ENCODE data around the gene KRTAP10-7. TPM values are rescaled to one million over a fixed set of nuclear protein-coding genes. Genes with fewer than 3 reads are reported as not detected.
"Not testable (repeated sequence)": the region's sequence is repeated elsewhere in the genome, so short reads cannot be mapped to it uniquely, and the experiment has no call there.

The KRTAP10-7 gene
- total and polyA plus RNA-seq, 3 donors from 2014 or later, result 0.31 TPM; not detected in 2

DNA sequence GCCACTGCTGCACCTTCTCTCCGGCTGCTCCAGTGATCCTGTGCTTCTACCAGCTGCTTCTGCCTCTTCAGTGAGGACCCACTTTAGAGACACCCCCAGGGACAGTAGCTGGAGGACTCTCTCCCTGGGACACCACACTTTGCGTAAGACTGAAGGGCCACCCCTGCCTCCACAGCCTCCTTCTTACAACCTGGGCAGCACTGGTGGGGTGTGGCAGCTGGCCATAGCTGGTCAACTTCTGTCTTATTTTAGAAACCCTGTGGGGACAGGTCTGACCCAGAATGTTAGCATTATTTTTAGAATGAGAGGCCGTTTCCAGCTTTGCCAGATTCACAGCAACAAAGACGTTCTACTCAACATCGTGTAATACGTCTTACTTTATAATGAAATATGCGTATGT is 25.4 kb downstream of the KRTAP10-7 start:
- H3K36me3 ChIP-seq (ENCODE audit: low read depth, missing control alignments), result no peaks in the 10 kb centered on the region
- H3K27me3 ChIP-seq, result no peaks in the 10 kb centered on the region
- no peak overlapping the region for H3K4me3 ChIP-seq
- no peak for DNase-seq
- intact Hi-C loops (cut with DNase I; ENCODE audit: low total_unique reads), result no loop called here
- no peaks in the 10 kb centered on the region for H3K9me3 ChIP-seq
- TF ChIP-seq CTCF (IDR thresholded peaks at IDR 0.05) (no peak), POLR2A (IDR thresholded peaks at IDR 0.05) (no peak)
- no peaks in the 10 kb centered on the region for H3K4me1 ChIP-seq
- H3K27ac ChIP-seq, result no peak overlapping the region
- WGBS, 2 donors, result 92 to 93% methylated on average over 7 of the region's 7 CpGs

DNA sequence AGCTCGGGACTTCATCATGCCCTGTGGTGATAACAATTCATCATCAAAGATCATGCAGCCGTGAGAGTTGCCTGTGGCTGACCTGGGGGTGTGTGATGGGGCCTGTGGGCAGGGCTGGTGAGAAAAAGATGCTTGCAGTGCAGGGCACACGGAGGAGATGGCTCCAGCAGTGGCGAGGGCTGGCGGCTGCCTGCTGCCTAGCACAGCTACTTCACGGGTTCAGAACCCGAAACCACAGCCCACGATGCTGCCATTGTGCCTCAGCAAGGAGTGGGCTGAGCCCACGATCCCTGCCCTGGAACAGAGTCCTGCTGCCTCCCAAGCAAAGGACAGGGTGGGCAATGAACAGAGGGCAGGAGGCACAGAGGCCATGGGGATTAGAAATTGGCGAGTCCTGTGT is 25.9 kb downstream of the KRTAP10-7 start:
- Histone ChIP-seq H3K36me3 (ENCODE audit: low read depth, missing control alignments) (no peaks in the 10 kb centered on the region), H3K9me3 (no peaks in the 10 kb centered on the region), H3K27ac (no peak overlapping the region), H3K27me3 (no peaks in the 10 kb centered on the region), H3K4me3 (no peak overlapping the region), H3K4me1 (no peaks in the 10 kb centered on the region)
- no peak for TF ChIP-seq CTCF (IDR thresholded peaks at IDR 0.05)
- TF ChIP-seq POLR2A (IDR thresholded peaks at IDR 0.05), result no peak
- 79 to 83% methylated on average over 10 of the region's 10 CpGs for WGBS, 2 donors
- intact Hi-C loops (cut with DNase I; ENCODE audit: low total_unique reads), result no loop called here
- DNase-seq, result peak; percentile 4

DNA sequence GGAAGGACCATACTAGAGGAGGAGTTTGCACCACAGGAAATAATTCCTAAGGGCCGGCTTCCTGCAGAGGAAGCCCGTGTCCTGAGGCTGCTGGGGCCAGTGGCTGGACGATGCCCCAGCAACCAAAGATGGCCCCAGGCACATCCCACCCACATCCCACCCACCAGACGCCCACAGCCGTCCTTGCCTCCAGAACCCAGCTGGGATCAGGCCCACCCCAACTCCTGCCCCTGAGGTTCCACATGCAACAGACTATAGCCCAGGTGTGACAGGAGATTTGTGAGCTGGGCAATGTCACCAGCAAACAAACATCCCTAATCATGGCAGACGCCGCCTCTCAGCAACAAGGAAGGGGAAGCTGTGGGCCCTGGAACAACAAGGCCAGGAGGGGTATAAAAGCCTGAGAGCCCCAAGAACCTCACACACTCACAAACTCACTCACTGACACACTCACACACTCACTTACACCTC is 26.3 kb downstream of the KRTAP10-7 start, which contains the start of gene KRTAP10-9:
Gene KRTAP10-9, plus strand, starts transcription at position 421 of the 471 bp plus-strand sequence. CDS start 79 bp downstream, outside the sequence.
- no peaks in the 10 kb centered on the region for H3K36me3 ChIP-seq (ENCODE audit: low read depth, missing control alignments)
- H3K9me3 ChIP-seq, result no peaks in the 10 kb centered on the region
- intact Hi-C loops (cut with DNase I; ENCODE audit: low total_unique reads), result no loop called here
- no peaks in the 10 kb centered on the region for H3K4me1 ChIP-seq
- peak; percentile 2 for DNase-seq
- no peaks in the 10 kb centered on the region for H3K27me3 ChIP-seq
- no peak within 1 kb of the TSS for H3K4me3 ChIP-seq
- no peak within 1 kb of the TSS for H3K27ac ChIP-seq
- 44 to 68% methylated on average over 2 to 7 of the region's 7 CpGs for WGBS, 2 donors
- TF ChIP-seq POLR2A (IDR thresholded peaks at IDR 0.05) (no peak), CTCF (IDR thresholded peaks at IDR 0.05) (no peak)

DNA sequence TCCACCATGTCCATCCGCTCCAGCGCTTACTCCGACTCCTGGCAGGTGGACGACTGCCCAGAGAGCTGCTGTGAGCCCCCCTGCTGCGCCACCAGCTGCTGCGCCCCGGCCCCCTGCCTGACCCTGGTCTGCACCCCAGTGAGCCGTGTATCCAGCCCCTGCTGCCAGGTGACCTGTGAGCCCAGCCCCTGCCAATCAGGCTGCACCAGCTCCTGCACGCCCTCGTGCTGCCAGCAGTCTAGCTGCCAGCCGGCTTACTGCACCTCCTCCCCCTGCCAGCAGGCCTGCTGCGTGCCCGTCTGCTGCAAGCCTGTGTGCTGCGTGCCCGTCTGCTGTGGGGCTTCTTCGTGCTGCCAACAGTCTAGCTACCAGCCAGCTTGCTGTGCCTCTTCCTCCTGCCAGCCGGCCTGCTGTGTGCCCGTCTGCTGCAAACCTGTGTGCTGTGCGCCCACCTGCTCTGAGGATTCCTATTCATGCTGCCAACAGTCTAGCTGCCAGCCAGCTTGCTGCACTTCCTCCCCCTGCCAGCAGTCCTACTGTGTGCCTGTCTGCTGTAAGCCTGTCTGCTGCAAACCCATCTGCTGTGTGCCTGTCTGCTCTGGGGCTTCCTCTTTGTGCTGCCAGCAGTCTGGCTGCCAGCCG is 26.9 kb downstream of the KRTAP10-7 start:
- H3K27ac ChIP-seq; DNase-seq; H3K4me1 ChIP-seq; H3K36me3 ChIP-seq (ENCODE audit: low read depth, missing control alignments); intact Hi-C loops (cut with DNase I; ENCODE audit: low total_unique reads); H3K9me3 ChIP-seq; H3K4me3 ChIP-seq; H3K27me3 ChIP-seq: not testable (repeated sequence)
- 84 to 88% methylated on average over 14 to 18 of the region's 20 CpGs for WGBS, 2 donors

- intact Hi-C loops (cut with DNase I; ENCODE audit: low total_unique reads); H3K36me3 ChIP-seq (ENCODE audit: low read depth, missing control alignments); H3K27me3 ChIP-seq; H3K27ac ChIP-seq; H3K4me1 ChIP-seq; H3K4me3 ChIP-seq; H3K9me3 ChIP-seq; DNase-seq: not testable (repeated sequence)
- 48 to 52% methylated on average over 9 to 10 of the region's 15 CpGs for WGBS, 2 donors
Measured at GRCh38 chr21:44627831-44628233, 27.4 kb downstream of the KRTAP10-7 start.
